Natural killer cell (primary cell): Measurements from ENCODE around the gene THSD4. TPM values are rescaled to one million over a fixed set of nuclear protein-coding genes. Genes with fewer than 3 reads are reported as not detected.

Source experiments
- ATAC-seq, 3 donors: fragments of 150-1000 bp in 2 of 3; fragments of 200-7000 bp in 1 of 3; cut with Tn5 transposase; 1 replicate in 1 of 3; 2 replicates in 2 of 3; pipeline ENCODE4 v1.10.0; 2021; ENCODE audit warnings: mild to moderate bottlenecking in 2 of 3, moderate library complexity in 2 of 3
- DNase-seq, 2 donors: peaks; one replicate each; pipeline versions ENCODE4 v3.0.0 to v3.0.0-alpha.2; 2013 to 2021; ENCODE audit warnings: mixed read lengths in 1 of 2
- H3K27ac ChIP-seq: one replicate; pipeline ENCODE4 v1.5.1; 2013; ENCODE audit warnings: mild to moderate bottlenecking, low read length
- H3K27me3 ChIP-seq: one replicate; pipeline ENCODE4 v1.6.1; 2013; ENCODE audit warnings: low read length; ENCODE audit not compliant: control insufficient read depth, insufficient read depth
- H3K36me3 ChIP-seq: one replicate; pipeline ENCODE4 v1.6.1; 2013; ENCODE audit warnings: low read length; ENCODE audit not compliant: control insufficient read depth, insufficient read depth
- H3K4me1 ChIP-seq: one replicate; pipeline ENCODE4 v1.6.1; 2013; ENCODE audit warnings: low read length; ENCODE audit not compliant: control insufficient read depth, insufficient read depth
- H3K4me3 ChIP-seq: one replicate; pipeline ENCODE4 v1.5.1; 2013; ENCODE audit warnings: low read length
- H3K9me3 ChIP-seq: one replicate; pipeline ENCODE4 v1.6.1; 2013; ENCODE audit warnings: low read length; ENCODE audit not compliant: control insufficient read depth, insufficient read depth
- H3K27ac Mint-ChIP-seq, 2 donors: one replicate each; pipeline ENCODE4 v1.8.0; 2022; ENCODE audit warnings: mild to moderate bottlenecking in 2 of 2, mixed read lengths in 2 of 2, moderate library complexity in 1 of 2
- H3K27me3 Mint-ChIP-seq, 2 donors: one replicate each; pipeline ENCODE4 v1.8.0; 2022; ENCODE audit warnings: low read depth in 2 of 2, mixed read lengths in 2 of 2
- H3K36me3 Mint-ChIP-seq: one replicate; pipeline ENCODE4 v1.8.0; 2022; ENCODE audit warnings: mixed read lengths
- H3K4me1 Mint-ChIP-seq, 2 donors: one replicate each; pipeline ENCODE4 v1.8.0; 2022; ENCODE audit warnings: mixed read lengths in 2 of 2
- H3K4me3 Mint-ChIP-seq: one replicate; pipeline ENCODE4 v1.8.0; 2022; ENCODE audit warnings: mild to moderate bottlenecking, moderate library complexity, mixed read lengths
- H3K9me3 Mint-ChIP-seq, 2 donors: one replicate each; pipeline ENCODE4 v1.8.0; 2022; ENCODE audit warnings: mixed read lengths in 2 of 2
- whole genome bisulfite sequencing: methylation state at CpG from one replicate; pipeline ENCODE4 v1.1.7; 2013; ENCODE audit warnings: missing lambda C conversion rate; ENCODE audit not compliant: insufficient coverage; 5-methylcytosine and 5-hydroxymethylcytosine counted together
- intact Hi-C: fragments of 100-400 bp; cut with micrococcal nuclease; formaldehyde crosslinking; loops from one replicate; pipeline ENCODE4 v1.14.2; 2022
- total RNA-seq, 4 donors: library from RNA; stranded (reverse); fragments of 120-200 nt in 1 of 4; gene quantifications; one replicate each; pipeline versions ENCODE4 v1.2.3 to v1.2.4, GENCODE V29; 2013 to 2022
- TF ChIP-seq, protein P1 (sequence below): fragments of 200-600 bp; IDR thresholded peaks from one replicate; pipeline ENCODE4 v1.8.0; 2022; ENCODE audit warnings: antibody characterized with exemption

Gene THSD4
- total RNA-seq, 3 donors from 2014 or later (not counting 1 experiment from before 2014, with no cell fraction given), result not detected

DNA sequence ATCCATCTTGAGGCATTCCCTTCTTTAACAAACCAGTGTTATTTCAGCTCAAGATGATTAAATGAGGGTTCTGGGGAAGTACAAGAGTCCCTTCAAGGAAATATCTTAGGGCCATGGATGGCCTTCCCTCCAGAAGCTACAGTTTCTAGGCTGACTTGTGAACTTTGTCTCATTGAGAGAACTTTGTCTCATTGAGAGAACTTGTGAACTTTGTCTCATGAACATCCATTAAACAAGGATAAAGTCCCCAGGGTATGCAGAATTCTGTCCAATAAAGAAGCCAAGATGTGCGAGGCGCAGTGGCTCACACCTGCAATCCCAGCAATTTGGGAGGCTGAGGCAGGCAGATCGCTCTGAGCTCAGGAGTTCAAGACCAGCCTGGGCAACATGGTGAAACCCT, 341.5 kb downstream of the THSD4 start:
- WGBS, result 91% methylated on average over 3 of the region's 3 CpGs

DNA sequence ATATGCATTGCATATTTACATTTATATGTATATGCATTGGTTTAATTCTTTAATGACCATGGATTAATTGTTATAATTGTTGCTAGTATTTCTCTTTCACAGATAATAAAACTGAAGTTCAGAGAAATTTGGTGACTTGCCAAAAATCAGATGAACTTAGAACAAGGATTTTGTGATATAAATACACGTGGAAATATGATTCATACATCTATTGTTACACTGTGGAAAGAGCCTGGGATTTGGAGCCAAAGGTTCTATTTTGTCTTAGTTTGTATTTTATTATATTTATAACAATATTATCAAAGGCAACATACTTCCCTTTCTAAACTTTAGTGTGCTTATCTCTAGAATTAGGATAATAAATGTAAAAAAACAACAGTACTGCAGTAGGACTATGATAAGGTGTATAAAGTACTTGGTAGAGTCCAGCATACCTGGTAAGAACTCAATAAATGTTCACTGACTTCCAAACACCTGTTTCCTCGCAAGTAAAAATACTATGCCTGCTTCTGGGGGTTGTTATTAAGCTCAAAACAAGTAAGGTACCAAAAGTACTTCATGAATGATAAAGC, 342.9 kb downstream of the THSD4 start:
- H3K4me3 Mint-ChIP-seq, result no peak overlapping the region
- peaks cover 12 to 23% of the 10 kb centered on the region in 2 donors for H3K27me3 Mint-ChIP-seq
- H3K9me3 Mint-ChIP-seq, result no peaks in the 10 kb centered on the region
- no peaks in the 10 kb centered on the region for H3K36me3 ChIP-seq
- H3K36me3 Mint-ChIP-seq, result no peaks in the 10 kb centered on the region
- H3K27ac ChIP-seq, result no peak overlapping the region
- H3K27me3 ChIP-seq, result no peaks in the 10 kb centered on the region
- H3K9me3 ChIP-seq, result no peaks in the 10 kb centered on the region
- H3K4me1 ChIP-seq, result no peaks in the 10 kb centered on the region
- no peaks in the 10 kb centered on the region for H3K4me1 Mint-ChIP-seq
- 70% methylated on average over 2 of the region's 2 CpGs for WGBS
- ATAC-seq, result no peak
- TF ChIP-seq, protein P1, sequence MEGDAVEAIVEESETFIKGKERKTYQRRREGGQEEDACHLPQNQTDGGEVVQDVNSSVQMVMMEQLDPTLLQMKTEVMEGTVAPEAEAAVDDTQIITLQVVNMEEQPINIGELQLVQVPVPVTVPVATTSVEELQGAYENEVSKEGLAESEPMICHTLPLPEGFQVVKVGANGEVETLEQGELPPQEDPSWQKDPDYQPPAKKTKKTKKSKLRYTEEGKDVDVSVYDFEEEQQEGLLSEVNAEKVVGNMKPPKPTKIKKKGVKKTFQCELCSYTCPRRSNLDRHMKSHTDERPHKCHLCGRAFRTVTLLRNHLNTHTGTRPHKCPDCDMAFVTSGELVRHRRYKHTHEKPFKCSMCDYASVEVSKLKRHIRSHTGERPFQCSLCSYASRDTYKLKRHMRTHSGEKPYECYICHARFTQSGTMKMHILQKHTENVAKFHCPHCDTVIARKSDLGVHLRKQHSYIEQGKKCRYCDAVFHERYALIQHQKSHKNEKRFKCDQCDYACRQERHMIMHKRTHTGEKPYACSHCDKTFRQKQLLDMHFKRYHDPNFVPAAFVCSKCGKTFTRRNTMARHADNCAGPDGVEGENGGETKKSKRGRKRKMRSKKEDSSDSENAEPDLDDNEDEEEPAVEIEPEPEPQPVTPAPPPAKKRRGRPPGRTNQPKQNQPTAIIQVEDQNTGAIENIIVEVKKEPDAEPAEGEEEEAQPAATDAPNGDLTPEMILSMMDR, result no peak
- intact Hi-C loops, result no loop called here
- H3K4me3 ChIP-seq, result no peak overlapping the region
- no peak overlapping the region for H3K27ac Mint-ChIP-seq
- DNase-seq, result no peak

More for the DNA sequence above, 341.5 kb downstream of the THSD4 start:
- Histone ChIP-seq H3K9me3 (no peaks in the 10 kb centered on the region), H3K27me3 (no peaks in the 10 kb centered on the region), H3K36me3 (no peaks in the 10 kb centered on the region), H3K4me3 (no peak overlapping the region), H3K27ac (no peak overlapping the region), H3K4me1 (no peaks in the 10 kb centered on the region)
- Mint-ChIP-seq H3K4me3 (no peak overlapping the region), H3K9me3 (no peaks in the 10 kb centered on the region), H3K4me1 (no peaks in the 10 kb centered on the region), H3K27ac (no peak overlapping the region), H3K36me3 (no peaks in the 10 kb centered on the region), H3K27me3 (peaks cover 15 to 23% of the 10 kb centered on the region in 2 donors)
- DNase-seq (no peak), ATAC-seq (no peak)
- TF ChIP-seq, protein P1, result no peak
- intact Hi-C loops, result no loop called here

DNA sequence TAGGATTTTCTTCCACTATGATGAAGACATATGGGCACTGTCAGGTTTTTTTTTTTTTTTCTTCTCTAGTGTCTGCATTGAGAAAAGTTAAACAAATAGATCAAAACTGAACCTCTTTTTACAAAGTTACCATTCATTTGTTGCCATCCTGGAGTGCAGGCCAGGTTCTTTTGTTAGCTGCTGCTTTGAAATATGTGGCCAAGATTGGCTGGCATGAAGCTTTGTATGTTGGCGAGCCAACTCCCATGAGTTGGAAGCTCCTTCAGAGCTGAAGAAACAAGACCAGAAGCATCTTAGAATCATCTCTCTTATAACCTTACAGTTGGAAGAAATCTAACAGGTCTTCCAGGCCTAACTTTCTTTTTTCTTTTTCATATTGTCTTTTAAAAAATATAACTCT, 346.5 kb downstream of the THSD4 start:
- Mint-ChIP-seq H3K27ac (no peak overlapping the region), H3K36me3 (no peaks in the 10 kb centered on the region), H3K4me3 (no peak overlapping the region), H3K4me1 (no peaks in the 10 kb centered on the region), H3K9me3 (no peaks in the 10 kb centered on the region), H3K27me3 (peaks cover 16 to 18% of the 10 kb centered on the region in 2 donors)
- no peak overlapping the region for H3K27ac ChIP-seq
- H3K9me3 ChIP-seq, result no peaks in the 10 kb centered on the region
- DNase-seq (no peak), ATAC-seq (no peak)
- no peaks in the 10 kb centered on the region for H3K4me1 ChIP-seq
- TF ChIP-seq, protein P1, result no peak
- H3K27me3 ChIP-seq, result no peaks in the 10 kb centered on the region
- intact Hi-C loops, result no loop called here
- H3K36me3 ChIP-seq, result no peaks in the 10 kb centered on the region
- H3K4me3 ChIP-seq, result no peak overlapping the region
- 90% methylated on average over 1 of the region's 1 CpG for WGBS

DNA sequence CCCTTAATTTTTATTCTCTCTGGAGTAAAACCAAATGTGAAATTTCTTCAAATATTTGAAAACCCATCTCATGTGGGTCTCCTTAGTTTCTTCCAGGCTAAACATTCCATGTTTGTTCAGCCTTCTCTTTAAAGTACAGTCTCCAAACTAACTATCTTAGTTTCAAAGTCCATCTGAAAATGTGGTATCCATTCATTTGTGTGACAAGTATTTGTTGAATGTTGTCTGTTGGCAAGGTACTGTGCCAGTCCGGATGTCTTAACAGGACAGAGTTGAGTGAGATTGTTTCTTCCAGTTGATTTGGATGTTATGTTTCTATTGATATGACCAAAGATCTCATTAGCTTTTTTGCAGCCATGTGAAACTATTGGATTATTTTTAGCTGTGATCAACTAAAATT, 347.4 kb downstream of the THSD4 start:
- H3K27ac ChIP-seq, result no peak overlapping the region
- H3K4me3 Mint-ChIP-seq, result no peak overlapping the region
- H3K36me3 ChIP-seq, result no peaks in the 10 kb centered on the region
- whole genome bisulfite sequencing, result 87% methylated on average over 1 of the region's 1 CpG
- no peaks in the 10 kb centered on the region for H3K36me3 Mint-ChIP-seq
- intact Hi-C loops, result no loop called here
- H3K27ac Mint-ChIP-seq, result no peak overlapping the region
- no peaks in the 10 kb centered on the region for H3K9me3 Mint-ChIP-seq
- no peak for ATAC-seq
- H3K9me3 ChIP-seq, result no peaks in the 10 kb centered on the region
- H3K27me3 Mint-ChIP-seq, result peaks cover 14 to 18% of the 10 kb centered on the region in 2 donors
- no peaks in the 10 kb centered on the region for H3K27me3 ChIP-seq
- no peaks in the 10 kb centered on the region for H3K4me1 ChIP-seq
- TF ChIP-seq, protein P1, result no peak
- H3K4me3 ChIP-seq, result no peak overlapping the region
- H3K4me1 Mint-ChIP-seq, result no peaks in the 10 kb centered on the region
- no peak for DNase-seq
